ENCODE measurements around the gene CCDC112.

CCDC112 gene

GRCh38 chr5:115296124-115297022 is at the start of gene CCDC112:
TSS of gene CCDC112 (minus strand) at chr5:115296654. CDS start at chr5:115296543, 111 bp downstream.
- Histone ChIP-seq H3K27ac (ENCODE audit: low read depth, low read length) (peak within 1 kb of the TSS; percentile 47), H3K9ac (ENCODE audit: low read length) (peak within 1 kb of the TSS; percentile 50), H3K27me3 (ENCODE audit: control insufficient read depth in 1 of 2, insufficient read depth in 2 of 2, low read length in 2 of 2) (no peaks in the 10 kb centered on the region), H3K4me1 (ENCODE audit: insufficient read depth, low read length) (peaks cover 6% of the 10 kb centered on the region), H3K9me3 (ENCODE audit: low read length) (no peaks in the 10 kb centered on the region), H3K4me3 (ENCODE audit: low read depth in 1 of 2, low read length in 2 of 2) (peak within 1 kb of the TSS; percentile 50 to 83), H3K36me3 (ENCODE audit: insufficient read depth, low read length) (no peaks in the 10 kb centered on the region)

- Histone ChIP-seq H3K9me3 (ENCODE audit: low read length) (no peaks in the 10 kb centered on the region), H3K27ac (ENCODE audit: low read depth, low read length) (no peak overlapping the region), H3K9ac (ENCODE audit: low read length) (no peak overlapping the region), H3K27me3 (ENCODE audit: control insufficient read depth in 1 of 2, insufficient read depth in 2 of 2, low read length in 2 of 2) (no peaks in the 10 kb centered on the region), H3K36me3 (ENCODE audit: insufficient read depth, low read length) (no peaks in the 10 kb centered on the region), H3K4me3 (ENCODE audit: low read depth in 1 of 2, low read length in 2 of 2) (no peak overlapping the region), H3K4me1 (ENCODE audit: insufficient read depth, low read length) (no peaks in the 10 kb centered on the region)
These were observed 48.9 kb upstream of the CCDC112 start for GRCh38 chr5:115345344-115345743.

- no peak overlapping the region for H3K27ac ChIP-seq (ENCODE audit: low read depth, low read length)
These were observed 47.4 kb upstream of the CCDC112 start for GRCh38 chr5:115343855-115344254.

GRCh38 chr5:115342590-115343377 is 46.3 kb upstream of the CCDC112 start:
- H3K9ac ChIP-seq (ENCODE audit: low read length), result no peak overlapping the region
- H3K27ac ChIP-seq (ENCODE audit: low read depth, low read length), result no peak overlapping the region

More at GRCh38 chr5:115343855-115344254, 47.4 kb upstream of the CCDC112 start:
- Histone ChIP-seq H3K36me3 (ENCODE audit: insufficient read depth, low read length) (no peaks in the 10 kb centered on the region), H3K9me3 (ENCODE audit: low read length) (no peaks in the 10 kb centered on the region), H3K27me3 (ENCODE audit: control insufficient read depth in 1 of 2, insufficient read depth in 2 of 2, low read length in 2 of 2) (no peaks in the 10 kb centered on the region), H3K4me3 (ENCODE audit: low read depth in 1 of 2, low read length in 2 of 2) (no peak overlapping the region), H3K9ac (ENCODE audit: low read length) (no peak overlapping the region), H3K4me1 (ENCODE audit: insufficient read depth, low read length) (no peaks in the 10 kb centered on the region)

GRCh38 chr5:115341745-115342144 is 45.3 kb upstream of the CCDC112 start:
- Histone ChIP-seq H3K27ac (ENCODE audit: low read depth, low read length) (no peak overlapping the region), H3K27me3 (ENCODE audit: control insufficient read depth in 1 of 2, insufficient read depth in 2 of 2, low read length in 2 of 2) (no peaks in the 10 kb centered on the region), H3K9me3 (ENCODE audit: low read length) (no peaks in the 10 kb centered on the region), H3K4me1 (ENCODE audit: insufficient read depth, low read length) (no peaks in the 10 kb centered on the region), H3K9ac (ENCODE audit: low read length) (no peak overlapping the region), H3K36me3 (ENCODE audit: insufficient read depth, low read length) (no peaks in the 10 kb centered on the region), H3K4me3 (ENCODE audit: low read depth in 1 of 2, low read length in 2 of 2) (no peak overlapping the region)

More at GRCh38 chr5:115342590-115343377, 46.3 kb upstream of the CCDC112 start:
- no peaks in the 10 kb centered on the region for H3K9me3 ChIP-seq (ENCODE audit: low read length)
- no peaks in the 10 kb centered on the region for H3K36me3 ChIP-seq (ENCODE audit: insufficient read depth, low read length)
- H3K4me1 ChIP-seq (ENCODE audit: insufficient read depth, low read length), result no peaks in the 10 kb centered on the region
- H3K27me3 ChIP-seq (ENCODE audit: control insufficient read depth in 1 of 2, insufficient read depth in 2 of 2, low read length in 2 of 2), result no peaks in the 10 kb centered on the region
- no peak overlapping the region for H3K4me3 ChIP-seq (ENCODE audit: low read depth in 1 of 2, low read length in 2 of 2)

- Histone ChIP-seq H3K4me3 (ENCODE audit: low read depth in 1 of 2, low read length in 2 of 2) (no peak overlapping the region), H3K36me3 (ENCODE audit: insufficient read depth, low read length) (no peaks in the 10 kb centered on the region), H3K9me3 (ENCODE audit: low read length) (no peaks in the 10 kb centered on the region), H3K27me3 (ENCODE audit: control insufficient read depth in 1 of 2, insufficient read depth in 2 of 2, low read length in 2 of 2) (no peaks in the 10 kb centered on the region), H3K4me1 (ENCODE audit: insufficient read depth, low read length) (no peaks in the 10 kb centered on the region), H3K9ac (ENCODE audit: low read length) (no peak overlapping the region), H3K27ac (ENCODE audit: low read depth, low read length) (no peak overlapping the region)
These were observed 42.4 kb upstream of the CCDC112 start for GRCh38 chr5:115338851-115339250.

GRCh38 chr5:115337882-115338281 is 41.4 kb upstream of the CCDC112 start:
- Histone ChIP-seq H3K9ac (ENCODE audit: low read length) (no peak overlapping the region), H3K27me3 (ENCODE audit: control insufficient read depth in 1 of 2, insufficient read depth in 2 of 2, low read length in 2 of 2) (no peaks in the 10 kb centered on the region), H3K9me3 (ENCODE audit: low read length) (no peaks in the 10 kb centered on the region), H3K4me1 (ENCODE audit: insufficient read depth, low read length) (no peaks in the 10 kb centered on the region), H3K4me3 (ENCODE audit: low read depth in 1 of 2, low read length in 2 of 2) (no peak overlapping the region), H3K36me3 (ENCODE audit: insufficient read depth, low read length) (no peaks in the 10 kb centered on the region), H3K27ac (ENCODE audit: low read depth, low read length) (no peak overlapping the region)

GRCh38 chr5:115336964-115337363 is 40.5 kb upstream of the CCDC112 start:
- H3K27me3 ChIP-seq (ENCODE audit: control insufficient read depth in 1 of 2, insufficient read depth in 2 of 2, low read length in 2 of 2), result no peaks in the 10 kb centered on the region
- H3K9ac ChIP-seq (ENCODE audit: low read length), result no peak overlapping the region
- H3K9me3 ChIP-seq (ENCODE audit: low read length), result no peaks in the 10 kb centered on the region
- H3K36me3 ChIP-seq (ENCODE audit: insufficient read depth, low read length), result no peaks in the 10 kb centered on the region
- no peak overlapping the region for H3K4me3 ChIP-seq (ENCODE audit: low read depth in 1 of 2, low read length in 2 of 2)
- no peaks in the 10 kb centered on the region for H3K4me1 ChIP-seq (ENCODE audit: insufficient read depth, low read length)
- H3K27ac ChIP-seq (ENCODE audit: low read depth, low read length), result no peak overlapping the region

- Histone ChIP-seq H3K4me1 (ENCODE audit: insufficient read depth, low read length) (no peaks in the 10 kb centered on the region), H3K9ac (ENCODE audit: low read length) (no peak overlapping the region), H3K4me3 (ENCODE audit: low read depth in 1 of 2, low read length in 2 of 2) (no peak overlapping the region), H3K36me3 (ENCODE audit: insufficient read depth, low read length) (no peaks in the 10 kb centered on the region), H3K27me3 (ENCODE audit: control insufficient read depth in 1 of 2, insufficient read depth in 2 of 2, low read length in 2 of 2) (no peaks in the 10 kb centered on the region), H3K27ac (ENCODE audit: low read depth, low read length) (no peak overlapping the region), H3K9me3 (ENCODE audit: low read length) (no peaks in the 10 kb centered on the region)
These were observed 39.8 kb upstream of the CCDC112 start for GRCh38 chr5:115336201-115336720.

GRCh38 chr5:115335301-115335700 is 38.8 kb upstream of the CCDC112 start:
- no peak overlapping the region for H3K9ac ChIP-seq (ENCODE audit: low read length)
- H3K4me1 ChIP-seq (ENCODE audit: insufficient read depth, low read length), result no peaks in the 10 kb centered on the region
- no peaks in the 10 kb centered on the region for H3K36me3 ChIP-seq (ENCODE audit: insufficient read depth, low read length)
- H3K9me3 ChIP-seq (ENCODE audit: low read length), result no peaks in the 10 kb centered on the region
- H3K27me3 ChIP-seq (ENCODE audit: control insufficient read depth in 1 of 2, insufficient read depth in 2 of 2, low read length in 2 of 2), result no peaks in the 10 kb centered on the region
- no peak overlapping the region for H3K27ac ChIP-seq (ENCODE audit: low read depth, low read length)
- H3K4me3 ChIP-seq (ENCODE audit: low read depth in 1 of 2, low read length in 2 of 2), result no peak overlapping the region

GRCh38 chr5:115333164-115333563 is 36.7 kb upstream of the CCDC112 start:
- H3K27ac ChIP-seq (ENCODE audit: low read depth, low read length), result no peak overlapping the region

More at GRCh38 chr5:115333164-115333563, 36.7 kb upstream of the CCDC112 start:
- Histone ChIP-seq H3K4me3 (ENCODE audit: low read depth in 1 of 2, low read length in 2 of 2) (no peak overlapping the region), H3K9me3 (ENCODE audit: low read length) (no peaks in the 10 kb centered on the region), H3K27me3 (ENCODE audit: control insufficient read depth in 1 of 2, insufficient read depth in 2 of 2, low read length in 2 of 2) (no peaks in the 10 kb centered on the region), H3K9ac (ENCODE audit: low read length) (no peak overlapping the region), H3K4me1 (ENCODE audit: insufficient read depth, low read length) (no peaks in the 10 kb centered on the region), H3K36me3 (ENCODE audit: insufficient read depth, low read length) (no peaks in the 10 kb centered on the region)

Measured in muscle layer of colon (tissue), 2 donors.